ENCODE data around the gene PPP2R1A.

DNA sequence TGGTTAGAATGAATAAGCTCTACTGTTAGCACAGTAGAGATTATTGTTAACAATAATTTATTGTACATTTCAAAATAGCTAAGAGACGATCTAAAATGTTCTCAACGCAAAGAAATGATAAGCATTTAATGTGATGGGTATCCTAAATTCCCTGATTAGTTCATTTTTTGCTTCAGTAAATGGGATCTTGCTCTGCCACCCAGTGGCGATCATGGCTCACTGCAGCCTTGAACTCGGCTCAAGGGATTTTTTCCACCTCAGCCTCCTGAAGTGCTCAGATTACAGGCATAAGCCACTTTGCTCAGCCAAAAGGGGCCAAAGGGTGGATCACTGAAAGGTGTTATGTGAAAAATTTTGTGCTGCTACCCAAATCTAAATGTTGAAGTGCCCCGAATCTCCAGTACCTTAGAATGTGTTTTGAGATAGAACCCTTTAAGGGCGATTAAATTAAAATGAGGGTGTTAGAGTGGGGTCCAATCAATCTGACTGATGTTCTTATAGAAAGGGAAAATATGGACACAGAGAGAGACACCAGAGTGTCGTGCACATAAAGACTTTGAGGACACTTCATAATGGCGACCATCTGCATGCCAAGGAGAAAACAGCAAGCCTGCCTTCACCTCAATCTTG, 48.0 kb downstream of the PPP2R1A start:
- TF ChIP-seq POLR2AphosphoS5 (IDR thresholded peaks at IDR 0.05; ENCODE audit: borderline replicate concordance, low read depth, low read length) (no peak), EZH2 (IDR thresholded peaks at IDR 0.05) (no peak)
